ENCODE data around the gene ARHGAP15. TPM values are rescaled to one million over a fixed set of nuclear protein-coding genes. Genes with fewer than 3 reads are reported as not detected.

ARHGAP15 gene
- total and polyA plus RNA-seq, 2 experiments from 2014 or later, result 0.26 TPM; not detected in 1

- no peaks in the 10 kb centered on the region for H3K27me3 ChIP-seq (ENCODE audit: insufficient read depth)
- Mint-ChIP-seq H3K9me3 (peaks cover 10% of the 10 kb centered on the region; the same call in 2 of the 3 replicates), H3K4me1 (peaks cover 22% of the 10 kb centered on the region), H3K27ac (no peak overlapping the region), H3K36me3 (ENCODE audit: low read depth) (peaks cover 10% of the 10 kb centered on the region; the same call in 2 of the 3 replicates), H3K4me3 (no peak overlapping the region), H3K27me3 (ENCODE audit: insufficient read depth, low read depth, poor library complexity) (no peaks in the 10 kb centered on the region)
- no peak overlapping the region for H3K4me3 ChIP-seq
- H3K9me2 ChIP-seq (ENCODE audit: insufficient read depth), result no peaks in the 10 kb centered on the region
- H3K36me3 ChIP-seq (ENCODE audit: insufficient read depth), result no peaks in the 10 kb centered on the region
- no peak overlapping the region for H3K4me2 ChIP-seq
- no peak overlapping the region for H2AFZ ChIP-seq
- no peaks in the 10 kb centered on the region for H4K20me1 ChIP-seq (replicated peaks; ENCODE audit: insufficient read depth)
- no peaks in the 10 kb centered on the region for H3F3A ChIP-seq (replicated peaks; ENCODE audit: low read depth)
- H3K79me2 ChIP-seq (replicated peaks; ENCODE audit: insufficient read depth), result no peaks in the 10 kb centered on the region
- ATAC-seq, result no peak
- no peak overlapping the region for H3K27ac ChIP-seq (ENCODE audit: low read depth)
- TF ChIP-seq EZH2 (IDR thresholded peaks at IDR 0.05; ENCODE audit: low read depth, unreplicated experiment), result no peak
- no peak for TF ChIP-seq ETS1 (IDR thresholded peaks at IDR 0.05)
- TF ChIP-seq NANOG (IDR thresholded peaks at IDR 0.05; ENCODE audit: borderline replicate concordance), result no peak
- TF ChIP-seq EZH2phosphoT487 (IDR thresholded peaks at IDR 0.05; ENCODE audit: unreplicated experiment), result no peak
- TF ChIP-seq ZNF462 (CRISPR knock-in tag; IDR thresholded peaks at IDR 0.05), result no peak
- TF ChIP-seq JUNB (IDR thresholded peaks at IDR 0.05; ENCODE audit: unreplicated experiment), result no peak
- no peak for TF ChIP-seq STAT1 (IDR thresholded peaks at IDR 0.05; ENCODE audit: unreplicated experiment)
- TF ChIP-seq CREB1 (CRISPR knock-in tag; IDR thresholded peaks at IDR 0.05; ENCODE audit: low read depth), result no peak
- TF ChIP-seq ZNF114 (CRISPR knock-in tag; IDR thresholded peaks at IDR 0.05), result no peak
- TF ChIP-seq CTCF (conservative IDR thresholded peaks at IDR 0.05; ENCODE audit: low read depth in 2 of 2), result no peak
- no peak for TF ChIP-seq REST (IDR thresholded peaks at IDR 0.05; ENCODE audit: unreplicated experiment)
- TF ChIP-seq POLR2AphosphoS5 (IDR thresholded peaks at IDR 0.05; ENCODE audit: low read depth), result no peak
- no peak for TF ChIP-seq ZNF331 (CRISPR knock-in tag; IDR thresholded peaks at IDR 0.05; ENCODE audit: low read depth)
- peaks cover 15% of the 10 kb centered on the region; the same call in 1 of the 2 replicates for H3K4me1 ChIP-seq (ENCODE audit: insufficient read depth)
- DNase-seq (ENCODE audit: low spot score), result no peak
Measured at GRCh38 chr2:143231254-143231645, 102.0 kb downstream of the ARHGAP15 start.

All from GM23338 (cell line).